ENCODE measurements around the gene FAM181A. TPM values are rescaled to one million over a fixed set of nuclear protein-coding genes. Genes with fewer than 3 reads are reported as not detected.

The FAM181A gene
- total and polyA plus RNA-seq, 2 experiments from 2014 or later = not detected

DNA sequence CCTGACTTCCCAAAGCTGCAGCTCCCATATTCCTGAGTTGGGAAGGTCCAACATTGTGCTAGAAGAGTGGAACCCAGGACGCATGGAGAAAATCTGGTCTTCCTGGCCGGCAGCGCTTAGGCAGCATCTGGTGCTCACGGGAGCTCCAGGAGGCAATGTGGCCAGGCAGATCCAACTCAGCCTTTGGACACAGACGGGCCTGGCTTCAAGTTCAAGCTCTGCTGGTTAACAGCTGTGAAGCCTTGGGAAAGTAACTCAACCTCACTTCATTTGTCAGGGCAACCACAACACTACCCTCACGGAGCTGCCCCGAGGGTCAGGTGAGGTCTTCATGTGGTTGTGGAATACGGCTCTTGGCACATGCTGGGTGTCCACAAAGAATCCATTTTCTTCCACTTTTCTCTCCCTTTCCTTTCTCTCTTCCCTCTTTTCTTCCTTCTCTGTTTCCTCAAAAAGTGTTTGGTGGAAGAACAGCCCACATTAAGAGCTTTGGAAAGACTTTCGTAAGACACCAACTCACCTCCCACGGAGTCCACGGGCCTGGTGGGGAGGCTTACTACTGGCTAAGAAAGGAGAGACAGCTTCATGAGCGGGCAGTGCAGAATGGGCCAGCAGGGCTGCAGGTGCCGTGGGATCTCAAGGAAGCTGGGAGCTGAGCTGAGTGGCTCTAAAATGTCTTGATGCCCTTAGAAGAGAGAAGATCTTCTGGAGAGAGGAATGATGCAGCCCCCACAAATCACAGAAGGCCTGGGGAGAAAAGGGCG, 2.4 kb upstream of the FAM181A start:
- Mint-ChIP-seq H3K4me3 (no peak overlapping the region), H3K9me3 (no peaks in the 10 kb centered on the region), H3K27me3 (ENCODE audit: insufficient read depth, low read depth, poor library complexity) (peaks cover 9% of the 10 kb centered on the region), H3K36me3 (ENCODE audit: low read depth) (no peaks in the 10 kb centered on the region; the same call in 2 of the 3 replicates), H3K27ac (no peak overlapping the region), H3K4me1 (no peaks in the 10 kb centered on the region; the same call in 1 of the 3 replicates)
- TF ChIP-seq CREB1 (CRISPR knock-in tag; IDR thresholded peaks at IDR 0.05; ENCODE audit: low read depth) (no peak), ZNF331 (CRISPR knock-in tag; IDR thresholded peaks at IDR 0.05; ENCODE audit: low read depth) (no peak), EZH2 (IDR thresholded peaks at IDR 0.05; ENCODE audit: low read depth, unreplicated experiment) (no peak), EZH2phosphoT487 (IDR thresholded peaks at IDR 0.05; ENCODE audit: unreplicated experiment) (no peak), ZNF114 (CRISPR knock-in tag; IDR thresholded peaks at IDR 0.05) (no peak), JUNB (IDR thresholded peaks at IDR 0.05; ENCODE audit: unreplicated experiment) (no peak), STAT1 (IDR thresholded peaks at IDR 0.05; ENCODE audit: unreplicated experiment) (no peak), POLR2AphosphoS5 (IDR thresholded peaks at IDR 0.05; ENCODE audit: low read depth) (no peak), NANOG (IDR thresholded peaks at IDR 0.05; ENCODE audit: borderline replicate concordance) (no peak)
- TF ChIP-seq, protein P1, sequence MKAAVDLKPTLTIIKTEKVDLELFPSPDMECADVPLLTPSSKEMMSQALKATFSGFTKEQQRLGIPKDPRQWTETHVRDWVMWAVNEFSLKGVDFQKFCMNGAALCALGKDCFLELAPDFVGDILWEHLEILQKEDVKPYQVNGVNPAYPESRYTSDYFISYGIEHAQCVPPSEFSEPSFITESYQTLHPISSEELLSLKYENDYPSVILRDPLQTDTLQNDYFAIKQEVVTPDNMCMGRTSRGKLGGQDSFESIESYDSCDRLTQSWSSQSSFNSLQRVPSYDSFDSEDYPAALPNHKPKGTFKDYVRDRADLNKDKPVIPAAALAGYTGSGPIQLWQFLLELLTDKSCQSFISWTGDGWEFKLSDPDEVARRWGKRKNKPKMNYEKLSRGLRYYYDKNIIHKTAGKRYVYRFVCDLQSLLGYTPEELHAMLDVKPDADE (IDR thresholded peaks at IDR 0.05) = no peak
- TF ChIP-seq, protein P2, sequence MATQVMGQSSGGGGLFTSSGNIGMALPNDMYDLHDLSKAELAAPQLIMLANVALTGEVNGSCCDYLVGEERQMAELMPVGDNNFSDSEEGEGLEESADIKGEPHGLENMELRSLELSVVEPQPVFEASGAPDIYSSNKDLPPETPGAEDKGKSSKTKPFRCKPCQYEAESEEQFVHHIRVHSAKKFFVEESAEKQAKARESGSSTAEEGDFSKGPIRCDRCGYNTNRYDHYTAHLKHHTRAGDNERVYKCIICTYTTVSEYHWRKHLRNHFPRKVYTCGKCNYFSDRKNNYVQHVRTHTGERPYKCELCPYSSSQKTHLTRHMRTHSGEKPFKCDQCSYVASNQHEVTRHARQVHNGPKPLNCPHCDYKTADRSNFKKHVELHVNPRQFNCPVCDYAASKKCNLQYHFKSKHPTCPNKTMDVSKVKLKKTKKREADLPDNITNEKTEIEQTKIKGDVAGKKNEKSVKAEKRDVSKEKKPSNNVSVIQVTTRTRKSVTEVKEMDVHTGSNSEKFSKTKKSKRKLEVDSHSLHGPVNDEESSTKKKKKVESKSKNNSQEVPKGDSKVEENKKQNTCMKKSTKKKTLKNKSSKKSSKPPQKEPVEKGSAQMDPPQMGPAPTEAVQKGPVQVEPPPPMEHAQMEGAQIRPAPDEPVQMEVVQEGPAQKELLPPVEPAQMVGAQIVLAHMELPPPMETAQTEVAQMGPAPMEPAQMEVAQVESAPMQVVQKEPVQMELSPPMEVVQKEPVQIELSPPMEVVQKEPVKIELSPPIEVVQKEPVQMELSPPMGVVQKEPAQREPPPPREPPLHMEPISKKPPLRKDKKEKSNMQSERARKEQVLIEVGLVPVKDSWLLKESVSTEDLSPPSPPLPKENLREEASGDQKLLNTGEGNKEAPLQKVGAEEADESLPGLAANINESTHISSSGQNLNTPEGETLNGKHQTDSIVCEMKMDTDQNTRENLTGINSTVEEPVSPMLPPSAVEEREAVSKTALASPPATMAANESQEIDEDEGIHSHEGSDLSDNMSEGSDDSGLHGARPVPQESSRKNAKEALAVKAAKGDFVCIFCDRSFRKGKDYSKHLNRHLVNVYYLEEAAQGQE (IDR thresholded peaks at IDR 0.05; ENCODE audit: unreplicated experiment) = no peak
- TF ChIP-seq, protein P3, sequence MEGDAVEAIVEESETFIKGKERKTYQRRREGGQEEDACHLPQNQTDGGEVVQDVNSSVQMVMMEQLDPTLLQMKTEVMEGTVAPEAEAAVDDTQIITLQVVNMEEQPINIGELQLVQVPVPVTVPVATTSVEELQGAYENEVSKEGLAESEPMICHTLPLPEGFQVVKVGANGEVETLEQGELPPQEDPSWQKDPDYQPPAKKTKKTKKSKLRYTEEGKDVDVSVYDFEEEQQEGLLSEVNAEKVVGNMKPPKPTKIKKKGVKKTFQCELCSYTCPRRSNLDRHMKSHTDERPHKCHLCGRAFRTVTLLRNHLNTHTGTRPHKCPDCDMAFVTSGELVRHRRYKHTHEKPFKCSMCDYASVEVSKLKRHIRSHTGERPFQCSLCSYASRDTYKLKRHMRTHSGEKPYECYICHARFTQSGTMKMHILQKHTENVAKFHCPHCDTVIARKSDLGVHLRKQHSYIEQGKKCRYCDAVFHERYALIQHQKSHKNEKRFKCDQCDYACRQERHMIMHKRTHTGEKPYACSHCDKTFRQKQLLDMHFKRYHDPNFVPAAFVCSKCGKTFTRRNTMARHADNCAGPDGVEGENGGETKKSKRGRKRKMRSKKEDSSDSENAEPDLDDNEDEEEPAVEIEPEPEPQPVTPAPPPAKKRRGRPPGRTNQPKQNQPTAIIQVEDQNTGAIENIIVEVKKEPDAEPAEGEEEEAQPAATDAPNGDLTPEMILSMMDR (conservative IDR thresholded peaks at IDR 0.05; ENCODE audit: low read depth in 2 of 2) = no peak
- TF ChIP-seq, protein P4, sequence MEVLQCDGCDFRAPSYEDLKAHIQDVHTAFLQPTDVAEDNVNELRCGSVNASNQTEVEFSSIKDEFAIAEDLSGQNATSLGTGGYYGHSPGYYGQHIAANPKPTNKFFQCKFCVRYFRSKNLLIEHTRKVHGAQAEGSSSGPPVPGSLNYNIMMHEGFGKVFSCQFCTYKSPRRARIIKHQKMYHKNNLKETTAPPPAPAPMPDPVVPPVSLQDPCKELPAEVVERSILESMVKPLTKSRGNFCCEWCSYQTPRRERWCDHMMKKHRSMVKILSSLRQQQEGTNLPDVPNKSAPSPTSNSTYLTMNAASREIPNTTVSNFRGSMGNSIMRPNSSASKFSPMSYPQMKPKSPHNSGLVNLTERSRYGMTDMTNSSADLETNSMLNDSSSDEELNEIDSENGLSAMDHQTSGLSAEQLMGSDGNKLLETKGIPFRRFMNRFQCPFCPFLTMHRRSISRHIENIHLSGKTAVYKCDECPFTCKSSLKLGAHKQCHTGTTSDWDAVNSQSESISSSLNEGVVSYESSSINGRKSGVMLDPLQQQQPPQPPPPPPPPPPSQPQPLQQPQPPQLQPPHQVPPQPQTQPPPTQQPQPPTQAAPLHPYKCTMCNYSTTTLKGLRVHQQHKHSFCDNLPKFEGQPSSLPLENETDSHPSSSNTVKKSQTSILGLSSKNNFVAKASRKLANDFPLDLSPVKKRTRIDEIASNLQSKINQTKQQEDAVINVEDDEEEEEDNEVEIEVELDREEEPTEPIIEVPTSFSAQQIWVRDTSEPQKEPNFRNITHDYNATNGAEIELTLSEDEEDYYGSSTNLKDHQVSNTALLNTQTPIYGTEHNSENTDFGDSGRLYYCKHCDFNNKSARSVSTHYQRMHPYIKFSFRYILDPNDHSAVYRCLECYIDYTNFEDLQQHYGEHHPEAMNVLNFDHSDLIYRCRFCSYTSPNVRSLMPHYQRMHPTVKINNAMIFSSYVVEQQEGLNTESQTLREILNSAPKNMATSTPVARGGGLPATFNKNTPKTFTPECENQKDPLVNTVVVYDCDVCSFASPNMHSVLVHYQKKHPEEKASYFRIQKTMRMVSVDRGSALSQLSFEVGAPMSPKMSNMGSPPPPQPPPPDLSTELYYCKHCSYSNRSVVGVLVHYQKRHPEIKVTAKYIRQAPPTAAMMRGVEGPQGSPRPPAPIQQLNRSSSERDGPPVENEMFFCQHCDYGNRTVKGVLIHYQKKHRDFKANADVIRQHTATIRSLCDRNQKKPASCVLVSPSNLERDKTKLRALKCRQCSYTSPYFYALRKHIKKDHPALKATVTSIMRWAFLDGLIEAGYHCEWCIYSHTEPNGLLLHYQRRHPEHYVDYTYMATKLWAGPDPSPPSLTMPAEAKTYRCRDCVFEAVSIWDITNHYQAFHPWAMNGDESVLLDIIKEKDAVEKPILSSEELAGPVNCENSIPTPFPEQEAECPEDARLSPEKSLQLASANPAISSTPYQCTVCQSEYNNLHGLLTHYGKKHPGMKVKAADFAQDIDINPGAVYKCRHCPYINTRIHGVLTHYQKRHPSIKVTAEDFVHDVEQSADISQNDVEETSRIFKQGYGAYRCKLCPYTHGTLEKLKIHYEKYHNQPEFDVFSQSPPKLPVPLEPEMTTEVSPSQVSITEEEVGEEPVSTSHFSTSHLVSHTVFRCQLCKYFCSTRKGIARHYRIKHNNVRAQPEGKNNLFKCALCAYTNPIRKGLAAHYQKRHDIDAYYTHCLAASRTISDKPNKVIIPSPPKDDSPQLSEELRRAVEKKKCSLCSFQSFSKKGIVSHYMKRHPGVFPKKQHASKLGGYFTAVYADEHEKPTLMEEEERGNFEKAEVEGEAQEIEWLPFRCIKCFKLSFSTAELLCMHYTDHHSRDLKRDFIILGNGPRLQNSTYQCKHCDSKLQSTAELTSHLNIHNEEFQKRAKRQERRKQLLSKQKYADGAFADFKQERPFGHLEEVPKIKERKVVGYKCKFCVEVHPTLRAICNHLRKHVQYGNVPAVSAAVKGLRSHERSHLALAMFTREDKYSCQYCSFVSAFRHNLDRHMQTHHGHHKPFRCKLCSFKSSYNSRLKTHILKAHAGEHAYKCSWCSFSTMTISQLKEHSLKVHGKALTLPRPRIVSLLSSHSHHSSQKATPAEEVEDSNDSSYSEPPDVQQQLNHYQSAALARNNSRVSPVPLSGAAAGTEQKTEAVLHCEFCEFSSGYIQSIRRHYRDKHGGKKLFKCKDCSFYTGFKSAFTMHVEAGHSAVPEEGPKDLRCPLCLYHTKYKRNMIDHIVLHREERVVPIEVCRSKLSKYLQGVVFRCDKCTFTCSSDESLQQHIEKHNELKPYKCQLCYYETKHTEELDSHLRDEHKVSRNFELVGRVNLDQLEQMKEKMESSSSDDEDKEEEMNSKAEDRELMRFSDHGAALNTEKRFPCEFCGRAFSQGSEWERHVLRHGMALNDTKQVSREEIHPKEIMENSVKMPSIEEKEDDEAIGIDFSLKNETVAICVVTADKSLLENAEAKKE (CRISPR knock-in tag; IDR thresholded peaks at IDR 0.05) = no peak
- H3K27ac ChIP-seq (ENCODE audit: low read depth) = no peak overlapping the region
- no peaks in the 10 kb centered on the region for H3K79me2 ChIP-seq (replicated peaks; ENCODE audit: insufficient read depth)
- H3K27me3 ChIP-seq (ENCODE audit: insufficient read depth) = no peaks in the 10 kb centered on the region
- H4K20me1 ChIP-seq (replicated peaks; ENCODE audit: insufficient read depth) = no peaks in the 10 kb centered on the region
- no peaks in the 10 kb centered on the region for H3K9me2 ChIP-seq (ENCODE audit: insufficient read depth)
- no peak for DNase-seq (ENCODE audit: low spot score)
- no peaks in the 10 kb centered on the region for H3K36me3 ChIP-seq (ENCODE audit: insufficient read depth)
- no peak overlapping the region for H3K4me3 ChIP-seq
- no peaks in the 10 kb centered on the region for H3K4me1 ChIP-seq (ENCODE audit: insufficient read depth)
- H3K4me2 ChIP-seq = no peak overlapping the region
- no peak for ATAC-seq
- no peaks in the 10 kb centered on the region for H3F3A ChIP-seq (replicated peaks; ENCODE audit: low read depth)
- no peak overlapping the region for H2AFZ ChIP-seq
